HG02759 (cell line): ENCODE measurements around the gene LYSET.
"Not testable (repeated sequence)": the region's sequence is repeated elsewhere in the genome, so short reads cannot be mapped to it uniquely, and the experiment has no call there.

Experiments
- ATAC-seq: cut with Tn5 transposase; IDR thresholded peaks from one replicate; pipeline ENCODE4 v1.9.1; 2021; ENCODE audit warnings: mild to moderate bottlenecking, moderate library complexity; ENCODE audit not compliant: unreplicated experiment

LYSET gene, protein sequence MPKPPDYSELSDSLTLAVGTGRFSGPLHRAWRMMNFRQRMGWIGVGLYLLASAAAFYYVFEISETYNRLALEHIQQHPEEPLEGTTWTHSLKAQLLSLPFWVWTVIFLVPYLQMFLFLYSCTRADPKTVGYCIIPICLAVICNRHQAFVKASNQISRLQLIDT

DNA sequence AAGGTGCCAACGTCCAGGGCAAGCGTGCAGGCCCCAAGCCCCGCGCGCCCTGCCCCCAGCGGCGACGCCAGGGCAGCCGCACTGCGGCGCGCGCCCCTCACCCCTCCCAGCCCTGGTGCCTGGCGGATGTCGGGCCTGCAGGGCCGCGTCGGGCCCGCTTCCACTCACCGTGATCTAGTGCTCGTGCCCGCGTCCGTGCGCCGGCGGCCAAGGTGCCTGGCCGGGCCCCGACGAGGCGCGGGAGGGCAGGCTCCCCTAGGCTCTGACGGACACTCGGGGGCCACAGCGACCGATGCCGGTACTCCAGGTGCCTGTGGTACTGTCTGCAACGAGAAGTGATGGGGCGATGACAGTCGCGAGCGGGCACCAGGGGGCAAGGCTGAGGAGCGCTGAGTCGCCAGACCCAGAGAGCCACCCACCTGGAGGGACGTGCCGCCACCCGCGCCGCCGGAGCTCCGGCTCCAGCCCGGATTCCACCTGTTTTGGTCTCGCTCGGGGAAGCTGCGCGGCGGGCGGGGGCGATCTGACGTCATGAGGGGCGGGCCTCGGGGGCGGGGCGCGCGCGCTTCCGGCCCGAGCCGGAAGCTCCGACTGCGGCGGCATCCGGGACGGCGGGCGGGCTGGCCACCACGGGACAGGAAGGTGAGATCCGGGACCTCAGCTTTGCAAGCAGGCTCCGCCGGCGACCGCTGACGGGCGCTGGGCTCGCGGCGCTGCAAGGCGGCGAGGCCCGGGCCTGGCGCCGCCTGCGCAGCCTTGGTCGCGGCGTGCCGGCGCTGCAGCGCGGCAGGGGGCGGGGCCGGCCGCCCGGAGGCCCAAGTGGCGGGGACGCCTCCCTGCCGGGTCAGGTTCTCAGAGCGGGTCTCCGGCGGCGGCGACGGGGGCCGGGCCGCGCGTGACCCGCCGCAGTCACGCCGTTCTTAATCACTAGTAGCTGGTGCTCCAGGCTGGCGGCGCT lies at the start of gene LYSET, which contains the start of gene MOAP1:
Gene LYSET, plus strand, starts transcription at position 927 of the 958 bp plus-strand sequence. CDS start 89 bp downstream, outside the sequence.
Gene MOAP1, minus strand, starts transcription at position 507 of the 958 bp plus-strand sequence. CDS start 655 bp downstream, outside the sequence.
- peak; percentile 87 for ATAC-seq

DNA sequence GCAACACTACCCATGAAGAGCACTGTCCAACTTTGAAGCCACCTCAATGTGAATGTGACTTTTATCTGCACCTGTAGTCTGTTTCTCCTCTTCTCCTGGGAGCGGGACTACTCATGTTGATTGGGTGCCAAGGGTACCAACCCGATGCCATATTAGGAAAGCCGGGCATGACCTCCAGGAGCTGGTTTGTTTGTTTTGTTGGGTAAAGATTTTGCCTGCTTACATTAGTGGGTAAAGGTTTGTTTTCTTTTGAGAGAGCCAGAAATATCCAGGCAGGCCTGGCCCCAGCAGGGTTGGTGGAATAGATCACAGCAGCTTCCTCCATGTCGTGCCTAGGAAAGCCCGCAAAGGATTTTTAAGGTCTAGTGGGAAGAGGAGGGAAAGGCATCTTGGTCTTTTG lies 49.7 kb upstream of the LYSET start:
- ATAC-seq = no peak

DNA sequence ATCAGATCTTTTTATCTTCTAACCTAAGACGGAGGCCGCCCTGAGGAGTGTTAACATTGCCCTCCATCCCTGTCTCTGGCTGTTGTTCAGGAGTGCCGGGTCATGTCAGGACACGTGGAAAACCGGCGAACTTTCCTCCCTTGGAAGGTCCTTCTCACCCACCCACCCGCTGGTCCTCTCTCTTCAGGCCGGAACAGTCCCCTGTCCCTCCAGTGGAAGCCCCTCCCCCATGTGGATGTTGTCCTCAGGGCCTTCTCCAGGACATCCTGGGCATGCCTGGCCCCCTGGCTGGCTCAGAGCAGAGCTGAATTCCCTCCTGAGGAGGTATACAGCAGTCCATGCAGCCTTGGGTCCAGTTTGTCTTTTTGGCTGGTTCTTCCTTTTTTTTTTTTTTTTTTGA lies 49.1 kb upstream of the LYSET start:
- ATAC-seq = no peak

DNA sequence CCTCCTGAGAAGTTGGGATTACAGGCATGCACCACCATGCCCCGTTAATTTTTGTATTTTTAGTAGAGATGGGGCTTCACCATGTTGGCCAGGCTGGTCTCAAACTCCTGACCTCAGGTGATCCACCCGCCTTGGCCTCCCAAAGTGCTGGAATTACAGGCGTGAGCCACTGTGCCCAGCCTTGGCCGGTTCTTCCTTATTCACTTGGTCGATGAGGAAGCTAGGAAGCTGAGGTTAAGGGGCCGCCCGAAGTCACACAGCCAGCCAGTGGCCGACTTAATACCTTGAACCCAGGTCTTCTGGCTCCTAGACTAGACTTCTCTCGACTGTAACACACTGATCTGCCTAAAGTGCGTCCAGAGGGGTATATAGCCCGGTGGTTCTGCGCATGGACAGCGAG lies 48.6 kb upstream of the LYSET start:
- ATAC-seq = not testable (repeated sequence)

DNA sequence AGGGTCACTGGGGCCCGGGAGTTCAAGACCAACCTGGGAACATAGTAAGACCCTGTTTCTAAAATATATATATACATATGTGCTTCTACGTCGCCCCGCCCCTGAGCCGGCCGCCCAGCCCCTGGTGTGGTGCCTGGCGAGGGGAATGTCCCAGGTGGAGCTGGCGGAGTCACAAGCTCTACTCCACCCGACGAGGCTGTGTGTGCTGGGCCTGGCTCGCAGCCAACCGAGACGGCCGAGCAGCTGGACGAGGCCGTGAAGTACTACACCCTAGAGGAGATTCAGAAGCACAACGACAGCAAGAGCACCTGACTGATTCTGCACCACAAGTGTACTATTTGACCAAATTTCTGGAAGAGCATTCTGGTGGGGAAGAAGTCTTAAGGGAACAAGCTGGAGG lies 47.3 kb upstream of the LYSET start:
- no peak for ATAC-seq

DNA sequence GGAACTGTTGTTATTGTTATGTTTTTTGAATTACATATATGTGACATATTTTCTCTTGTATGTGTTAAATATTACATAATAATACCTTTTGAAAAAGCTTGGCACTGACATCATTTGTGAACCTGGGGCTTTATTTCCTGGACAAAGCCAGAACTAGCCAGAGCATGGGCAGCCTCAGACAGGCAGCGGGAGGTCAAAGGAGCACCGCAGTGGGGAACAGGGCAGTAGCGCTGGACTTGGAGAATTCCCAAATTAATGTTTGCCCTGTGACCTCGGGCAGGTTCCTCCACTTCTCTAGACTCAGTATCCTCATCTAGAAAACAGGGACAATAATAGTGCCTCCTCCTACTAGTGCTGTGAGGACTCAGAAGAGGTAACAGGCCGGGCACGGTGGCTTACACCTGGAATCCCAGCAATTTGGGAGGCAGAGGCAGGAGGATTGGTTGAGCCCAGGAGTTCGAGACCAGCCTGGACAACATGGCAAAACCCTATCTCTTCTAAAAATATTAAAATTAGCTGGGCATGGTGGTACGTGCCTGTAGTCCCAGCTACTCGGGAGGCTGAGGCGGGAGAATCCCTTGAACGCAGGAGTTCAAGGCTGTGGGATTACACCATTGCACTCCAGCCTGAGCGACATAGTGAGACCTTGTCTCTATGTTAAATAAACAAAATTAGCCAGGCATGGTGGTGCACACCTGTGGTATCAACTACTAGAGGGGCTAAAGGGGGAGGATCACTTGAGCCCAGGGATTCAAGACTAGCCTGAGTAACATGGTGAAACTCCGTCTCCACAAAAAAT lies 42.1 kb upstream of the LYSET start:
- no peak for ATAC-seq

DNA sequence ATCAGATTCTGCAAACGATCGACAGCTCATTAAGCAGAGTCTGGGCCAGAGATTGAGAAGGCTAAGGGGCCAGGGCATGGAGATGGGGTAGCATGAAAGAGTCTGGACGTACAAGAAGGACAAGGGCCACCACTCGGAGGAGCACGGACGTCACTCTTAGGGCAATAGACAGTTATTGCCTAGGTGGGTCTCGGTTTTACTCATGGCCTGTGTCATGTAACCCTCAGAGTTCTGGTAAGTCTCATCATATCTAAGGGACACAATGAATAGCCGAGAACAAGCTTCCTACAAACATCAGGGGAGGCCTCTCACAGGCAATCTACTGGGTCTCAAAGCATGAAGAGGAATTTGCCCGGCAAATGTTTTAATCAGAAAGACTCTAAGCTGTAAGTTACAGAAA lies 39.0 kb upstream of the LYSET start:
- no peak for ATAC-seq

DNA sequence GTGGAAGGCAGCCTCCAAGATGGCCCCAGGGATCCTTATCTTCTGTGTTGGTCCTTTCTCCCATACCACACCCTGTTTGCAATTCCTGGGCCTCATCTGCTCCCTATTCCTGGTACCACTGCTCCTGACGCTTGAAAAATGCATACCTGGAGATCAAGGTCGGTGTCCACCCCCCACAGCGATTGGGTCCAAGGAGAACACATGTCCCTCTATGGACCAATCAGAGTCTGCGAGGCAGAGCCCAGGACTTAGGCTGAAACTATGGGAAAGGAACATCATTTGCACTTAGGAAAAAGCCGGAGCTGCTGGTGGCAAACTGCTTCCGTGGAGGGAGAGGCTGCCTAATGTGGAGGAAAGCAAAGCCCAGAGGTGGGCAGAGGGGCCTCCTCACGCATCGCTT lies 36.1 kb upstream of the LYSET start:
- no peak for ATAC-seq

DNA sequence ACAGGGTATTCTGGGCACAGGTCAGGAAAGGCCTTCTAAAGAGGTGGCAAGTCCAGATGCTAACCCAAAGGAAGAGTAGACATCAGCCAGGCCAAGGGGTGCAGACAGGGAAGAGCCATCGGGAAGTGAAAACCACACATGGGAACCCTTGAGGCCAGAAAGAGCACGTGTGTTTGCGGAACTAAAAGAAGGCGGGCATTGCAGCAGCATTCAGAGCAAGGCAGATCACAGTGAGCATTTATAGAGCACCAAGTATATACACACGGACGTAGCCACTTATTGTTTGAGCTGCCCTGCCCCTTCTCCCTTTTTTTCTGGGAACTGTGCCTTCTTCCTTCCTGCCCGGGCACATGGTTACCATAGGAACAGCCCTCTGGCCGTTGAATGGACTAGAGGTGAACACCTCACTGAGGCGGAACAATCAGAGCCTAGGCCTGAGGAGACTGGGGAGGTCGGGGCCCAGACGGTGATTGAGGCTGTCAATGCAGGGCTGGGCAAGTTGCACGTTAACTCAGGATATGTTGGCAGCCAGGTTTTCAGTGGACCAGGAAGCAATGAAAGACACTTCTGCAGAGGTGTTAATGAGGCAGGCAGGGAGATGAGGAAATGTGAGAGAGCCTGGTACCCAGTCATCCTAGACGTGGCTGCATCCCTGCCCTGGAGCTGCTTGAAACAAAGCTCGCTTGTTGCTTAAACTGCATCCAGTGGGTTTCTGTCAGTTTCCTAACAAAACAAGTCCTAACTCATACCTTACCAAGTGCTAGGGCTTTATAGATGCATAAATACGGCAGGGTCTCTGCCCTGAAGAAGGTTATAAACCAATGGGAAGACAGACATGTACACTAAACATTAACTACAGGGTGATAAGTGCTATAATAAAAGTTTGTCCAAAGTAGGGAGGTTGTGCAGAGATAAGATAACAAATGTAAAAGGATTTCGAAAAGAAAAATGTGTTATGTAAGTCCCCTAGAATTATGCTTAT lies 34.6 kb upstream of the LYSET start:
- ATAC-seq = no peak

DNA sequence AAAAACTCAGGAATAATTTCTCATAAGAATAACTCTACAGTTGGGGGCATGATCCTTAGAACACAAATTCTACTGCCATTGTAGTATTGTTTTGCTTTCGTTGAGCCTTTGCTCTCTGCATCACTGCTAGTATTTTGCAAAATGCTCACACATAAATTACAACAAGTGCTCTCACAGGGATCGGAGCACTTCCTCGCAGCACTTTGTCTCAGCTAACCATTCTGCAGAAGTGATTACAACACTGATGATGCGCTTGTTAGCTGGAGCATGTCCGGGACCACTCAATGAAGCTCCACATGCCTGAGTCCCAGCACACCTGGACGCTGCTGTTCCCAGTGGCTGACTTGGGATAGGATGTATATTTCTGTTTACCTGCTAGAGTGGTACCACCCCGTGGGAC lies 32.0 kb upstream of the LYSET start:
- ATAC-seq = no peak

DNA sequence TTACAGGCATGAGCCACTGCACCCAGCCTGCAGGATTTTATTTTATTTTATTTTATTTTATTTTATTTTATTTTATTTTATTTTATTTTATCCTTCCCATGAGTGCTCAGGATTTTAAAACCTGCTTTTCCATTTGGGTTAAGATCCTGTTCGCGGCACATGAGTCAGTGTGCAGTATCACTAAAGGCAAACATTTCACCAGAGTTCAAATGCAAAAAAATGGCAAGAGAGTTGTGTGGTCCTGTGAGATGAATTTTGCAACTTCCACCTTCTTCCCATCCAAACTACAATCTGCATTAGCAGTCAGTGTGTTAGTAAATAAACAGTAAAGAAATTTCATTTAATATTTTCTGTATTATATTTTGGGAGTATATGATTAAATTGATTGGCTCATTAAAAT lies 29.4 kb upstream of the LYSET start:
- no peak for ATAC-seq

DNA sequence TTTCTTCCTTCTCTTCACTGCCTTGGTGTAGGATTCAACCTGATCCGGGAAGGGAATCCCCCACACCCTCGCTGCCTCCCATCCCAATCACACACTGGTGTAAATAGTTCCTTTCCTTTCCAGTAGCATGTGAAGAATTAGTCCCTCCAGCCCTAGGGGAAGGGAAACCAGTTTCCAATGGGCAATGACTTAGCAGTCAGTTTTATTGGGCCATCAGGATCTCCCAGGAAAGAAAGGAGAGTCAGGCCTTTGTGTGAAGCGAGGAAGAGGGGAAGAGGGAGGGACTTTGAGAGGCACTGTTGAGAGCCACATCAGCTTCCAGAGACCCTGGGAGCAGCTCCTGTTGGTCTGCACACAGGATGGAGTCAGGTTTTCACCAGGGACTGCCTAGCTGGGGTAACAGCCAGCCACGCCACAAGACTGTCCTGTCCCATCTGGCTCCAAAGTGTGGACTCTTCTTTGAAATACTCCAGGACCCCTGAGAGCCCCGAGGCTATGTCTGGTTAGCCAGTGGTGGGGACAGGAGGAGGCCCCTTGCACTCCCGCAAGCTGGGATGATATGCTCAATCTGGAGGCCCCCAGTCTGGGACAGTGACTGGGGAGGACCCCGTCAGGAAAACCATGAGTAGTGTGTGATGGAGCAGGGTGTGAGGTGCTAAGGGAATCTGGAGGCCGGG lies 28.3 kb upstream of the LYSET start:
- ATAC-seq = no peak

DNA sequence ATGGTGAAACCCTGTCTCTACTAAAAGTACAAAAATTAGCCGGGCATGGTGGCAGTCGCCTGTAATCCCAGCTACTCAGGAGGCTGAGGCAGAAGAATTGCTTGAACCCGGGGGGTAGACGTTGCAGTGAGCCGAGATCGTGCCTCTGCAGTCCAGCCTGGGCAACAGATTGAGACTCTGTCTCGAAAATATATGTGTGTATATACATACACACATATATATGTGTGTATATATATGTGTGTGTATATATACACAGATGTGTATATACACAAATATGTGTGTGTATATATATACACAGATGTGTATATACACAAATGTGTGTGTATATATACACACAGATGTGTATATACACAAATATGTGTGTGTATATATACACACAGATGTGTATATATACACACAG lies 26.8 kb upstream of the LYSET start:
- ATAC-seq = not testable (repeated sequence)

DNA sequence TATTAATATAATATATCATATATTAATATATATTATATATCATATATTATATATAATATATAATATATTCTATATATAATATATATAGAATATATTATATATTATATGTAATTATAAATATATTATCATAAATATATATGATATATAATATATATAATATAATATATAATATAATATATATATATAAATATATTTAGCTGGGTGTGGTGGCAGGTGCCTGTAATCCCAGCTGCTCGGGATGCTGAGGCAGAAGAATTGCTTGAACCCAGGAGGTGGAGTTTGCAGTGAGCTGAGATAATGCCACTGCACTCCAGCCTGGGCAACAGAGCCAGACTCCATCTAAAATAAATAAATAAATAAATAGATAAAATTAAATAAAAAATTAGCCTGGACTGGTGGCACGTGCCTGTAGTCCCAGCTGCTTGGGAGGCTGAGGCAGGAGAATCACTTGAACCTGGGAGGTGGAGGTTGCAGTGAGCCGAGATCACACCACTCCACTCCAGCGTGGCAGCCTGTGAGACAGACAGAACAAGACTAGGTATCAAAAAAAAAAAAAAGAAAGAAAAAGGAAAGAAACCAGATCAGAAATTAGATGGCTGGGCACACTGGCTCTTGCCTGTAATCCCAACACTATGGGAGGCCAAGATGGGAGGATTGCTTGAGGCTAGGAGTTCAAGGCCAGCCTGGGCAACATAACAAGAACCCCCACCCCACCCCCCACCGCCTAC lies 25.3 kb upstream of the LYSET start:
- ATAC-seq = not testable (repeated sequence)

DNA sequence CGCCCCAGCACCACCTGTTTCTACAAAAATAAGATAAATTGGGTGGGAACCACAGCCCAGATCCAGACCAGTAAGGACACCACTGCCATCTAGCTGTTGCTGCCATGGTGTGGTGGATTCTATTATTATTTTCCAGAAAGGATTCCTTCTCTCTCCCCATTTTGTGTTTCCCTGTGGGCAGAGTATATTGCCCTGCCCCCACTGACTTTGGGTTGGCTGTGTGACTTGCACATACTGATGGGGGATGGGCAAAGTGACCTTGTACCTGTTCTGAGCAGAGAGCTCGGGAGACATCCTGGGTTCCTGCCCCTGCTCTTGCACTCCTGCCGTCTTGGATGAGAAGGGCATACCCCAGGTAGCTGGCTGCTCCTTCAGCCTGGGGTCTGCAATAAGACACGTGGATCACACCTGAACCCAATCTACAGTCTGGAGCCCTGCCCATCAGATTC lies 24.7 kb upstream of the LYSET start:
- no peak for ATAC-seq

DNA sequence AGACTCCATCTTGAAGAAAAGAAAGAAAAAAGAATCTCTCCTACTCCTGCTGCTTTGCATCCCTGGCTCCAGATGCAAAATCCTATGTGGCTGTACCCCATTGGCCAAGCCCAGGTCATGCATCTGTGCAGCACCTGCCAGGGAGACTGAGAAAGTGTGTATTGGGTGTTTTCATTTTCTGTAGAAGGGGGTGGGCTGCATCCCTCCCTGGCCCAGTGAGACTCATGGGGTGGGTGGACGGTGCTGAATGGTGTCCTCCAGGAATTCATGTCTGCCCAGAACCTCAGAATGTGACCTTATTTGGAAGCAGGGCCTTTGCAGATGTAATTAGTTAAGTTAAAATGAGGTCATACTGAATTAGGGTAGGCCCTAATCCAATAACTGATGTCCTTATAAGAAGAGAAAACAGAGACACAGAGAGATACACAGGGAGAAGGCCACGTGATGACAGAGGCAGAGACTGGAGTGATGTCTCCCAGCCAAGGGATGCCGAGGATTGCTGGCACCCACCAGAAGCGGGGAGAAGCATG lies 23.6 kb upstream of the LYSET start:
- ATAC-seq = no peak

DNA sequence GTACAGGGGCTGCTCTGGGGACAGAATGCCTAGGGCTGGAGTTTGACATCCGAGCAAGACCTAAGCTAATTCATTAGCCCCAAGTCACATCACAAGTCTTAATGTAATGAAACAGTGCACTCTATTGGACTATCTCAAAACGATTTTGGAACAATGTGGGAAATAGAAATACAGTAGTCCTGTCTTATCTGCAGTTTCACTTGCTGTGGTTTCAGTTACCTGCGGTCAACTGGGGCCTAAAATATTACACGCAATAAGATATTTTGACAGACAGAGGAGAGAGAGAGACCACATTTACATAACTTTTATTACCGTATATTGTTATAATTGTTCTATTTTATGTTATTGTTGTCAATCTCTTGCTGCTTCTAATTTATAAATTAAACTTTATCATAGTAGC lies 21.6 kb upstream of the LYSET start:
- no peak for ATAC-seq
